NOMO-1 treated with dmso at 0.1 percent for 144 hours (cell line): Measurements from ENCODE around the gene STX12.

Experiments
- DNase-seq: peaks from one replicate; lab custom pipeline; 2025; ENCODE audit not compliant: unreplicated experiment; lab: John Stamatoyannopoulos, UW

Gene STX12

GRCh38 chr1:27772932-27773825 is at the start of gene STX12:
Gene STX12, plus strand, starts transcription at chr1:27773219. Its CDS starts 89 bp downstream, at chr1:27773308.
- DNase-seq = peak; percentile 90

- no peak for DNase-seq
Observed at GRCh38 chr1:27724961-27725373, 48.1 kb upstream of the STX12 start.

GRCh38 chr1:27725374-27726172 is 47.4 kb upstream of the STX12 start, which contains the start of gene FAM76A:
Gene FAM76A, plus strand, starts transcription at chr1:27725961. Its CDS starts 120 bp downstream, at chr1:27726081.
- DNase-seq = peak; percentile 98

- DNase-seq = no peak
Observed at GRCh38 chr1:27726173-27727044, 46.6 kb upstream of the STX12 start.

DNA sequence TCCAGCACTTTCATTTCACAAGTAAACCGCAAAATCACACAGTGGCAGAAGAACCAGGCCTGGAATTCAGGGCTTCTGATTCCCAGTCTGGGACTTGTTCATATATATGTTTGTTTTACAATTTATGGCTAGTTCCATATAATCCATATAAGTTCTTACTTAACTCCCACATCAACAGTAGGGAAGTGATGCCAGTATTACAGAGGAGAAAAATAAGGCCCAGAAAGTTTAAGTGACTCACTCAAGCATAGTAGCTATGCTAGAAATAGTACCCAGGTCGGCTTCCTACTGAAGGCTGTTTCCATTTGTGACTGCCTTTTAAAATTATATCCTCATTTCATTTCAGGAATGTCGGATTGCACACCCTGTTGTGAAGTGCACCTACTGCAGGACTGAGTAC is 45.9 kb upstream of the STX12 start:
- no peak for DNase-seq

DNA sequence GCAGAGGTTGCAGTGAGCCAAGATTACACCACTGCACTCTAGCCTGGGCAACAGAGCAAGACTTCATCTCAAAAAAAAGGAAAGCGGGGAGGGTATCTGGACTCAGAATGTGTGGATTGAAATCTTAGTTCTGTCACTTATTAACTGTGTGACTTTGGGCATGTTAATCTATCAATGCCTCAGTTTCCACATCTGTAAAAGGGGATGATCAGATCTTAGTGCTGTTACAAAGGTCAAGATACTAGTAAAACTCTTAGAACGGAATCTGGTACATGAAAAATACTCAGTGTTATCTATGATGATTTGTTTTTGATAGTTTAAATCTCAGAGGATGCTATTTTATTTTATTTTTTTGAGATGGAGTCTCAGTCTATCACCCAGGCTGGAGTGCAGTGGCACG is 36.8 kb upstream of the STX12 start:
- DNase-seq = no peak

- no peak for DNase-seq
Observed at GRCh38 chr1:27741121-27741520, 31.9 kb upstream of the STX12 start.

DNA sequence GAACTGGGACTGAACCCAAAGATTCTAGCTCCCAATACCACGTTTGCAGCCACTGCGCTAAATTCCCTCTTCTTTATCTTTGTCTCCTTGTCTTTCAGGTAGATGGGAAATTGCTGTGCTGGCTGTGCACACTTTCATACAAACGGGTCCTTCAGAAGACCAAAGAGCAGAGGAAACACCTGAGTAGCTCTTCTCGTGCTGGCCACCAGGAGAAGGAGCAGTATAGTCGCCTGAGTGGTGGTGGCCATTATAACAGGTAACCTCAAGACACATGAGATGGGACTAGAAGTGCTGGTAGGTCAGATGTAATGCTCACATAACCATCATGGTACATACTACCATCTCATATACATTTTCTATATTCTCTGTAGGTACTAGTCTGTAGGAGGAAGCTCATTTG is 28.5 kb upstream of the STX12 start:
- no peak for DNase-seq

GRCh38 chr1:27745466-27745865 is 27.6 kb upstream of the STX12 start:
- DNase-seq = no peak

- no peak for DNase-seq
Observed at GRCh38 chr1:27752360-27752759, 20.7 kb upstream of the STX12 start.

- no peak for DNase-seq
Observed at GRCh38 chr1:27755286-27755685, 17.7 kb upstream of the STX12 start.

DNA sequence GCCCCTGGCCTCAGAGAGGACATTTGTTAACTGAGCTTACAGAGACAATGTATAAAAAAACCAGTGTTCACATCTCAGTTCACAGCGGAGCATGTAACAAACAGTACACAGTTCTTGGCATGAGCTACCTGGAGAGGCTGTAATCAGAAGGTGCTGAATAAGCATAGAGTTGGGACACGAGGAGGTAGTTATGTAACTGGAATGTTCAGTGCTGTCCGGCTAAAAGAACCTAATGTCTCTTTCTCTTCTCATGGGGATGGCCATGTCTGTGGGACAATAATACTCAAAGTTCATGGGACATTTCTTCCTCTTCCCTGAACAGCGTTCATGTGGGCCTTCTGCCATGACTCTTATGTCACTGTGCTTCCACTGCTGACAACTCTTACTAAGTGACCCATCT is 17.2 kb upstream of the STX12 start:
- DNase-seq = no peak

DNA sequence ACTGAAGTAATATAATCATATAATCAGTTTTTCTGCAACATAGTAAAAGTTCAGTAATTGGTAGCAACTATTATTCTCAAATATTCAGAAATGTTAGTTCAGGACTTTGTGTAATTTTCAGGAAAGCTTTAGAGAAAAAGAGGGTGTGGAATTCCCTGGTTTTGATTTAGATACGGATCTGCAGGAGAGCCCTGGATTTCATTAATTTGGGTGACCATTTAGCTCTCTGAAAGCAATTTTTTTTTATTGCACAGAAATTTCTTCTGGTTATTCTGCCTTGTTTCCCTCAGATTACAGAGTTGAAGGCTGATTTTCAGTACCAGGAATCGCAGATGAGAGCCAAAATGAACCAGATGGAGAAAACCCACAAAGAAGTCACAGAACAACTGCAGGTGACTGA is 13.8 kb upstream of the STX12 start:
- DNase-seq = no peak

- no peak for DNase-seq
Observed at GRCh38 chr1:27760426-27760825, 12.6 kb upstream of the STX12 start.

DNA sequence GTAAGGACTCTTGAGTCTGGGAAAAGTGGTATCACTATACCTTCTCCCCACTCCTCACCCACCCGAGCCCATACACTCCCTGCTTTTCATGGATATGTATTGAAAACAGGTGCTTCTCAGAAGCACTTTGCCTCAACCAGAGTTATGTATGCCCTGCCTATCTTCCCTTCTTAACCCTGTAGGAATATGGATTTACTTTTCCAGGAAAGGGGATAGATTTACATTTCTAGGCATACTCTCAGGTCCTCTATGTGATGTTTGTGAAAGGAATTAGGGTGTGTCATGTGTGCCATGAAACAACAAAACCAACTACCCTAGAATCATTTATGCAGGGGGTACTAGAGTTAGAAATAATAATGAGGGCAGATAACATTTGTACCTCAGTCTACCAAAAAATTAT is 11.0 kb upstream of the STX12 start:
- no peak for DNase-seq

- DNase-seq = no peak
Observed at GRCh38 chr1:27763358-27763757, 9.7 kb upstream of the STX12 start.

DNA sequence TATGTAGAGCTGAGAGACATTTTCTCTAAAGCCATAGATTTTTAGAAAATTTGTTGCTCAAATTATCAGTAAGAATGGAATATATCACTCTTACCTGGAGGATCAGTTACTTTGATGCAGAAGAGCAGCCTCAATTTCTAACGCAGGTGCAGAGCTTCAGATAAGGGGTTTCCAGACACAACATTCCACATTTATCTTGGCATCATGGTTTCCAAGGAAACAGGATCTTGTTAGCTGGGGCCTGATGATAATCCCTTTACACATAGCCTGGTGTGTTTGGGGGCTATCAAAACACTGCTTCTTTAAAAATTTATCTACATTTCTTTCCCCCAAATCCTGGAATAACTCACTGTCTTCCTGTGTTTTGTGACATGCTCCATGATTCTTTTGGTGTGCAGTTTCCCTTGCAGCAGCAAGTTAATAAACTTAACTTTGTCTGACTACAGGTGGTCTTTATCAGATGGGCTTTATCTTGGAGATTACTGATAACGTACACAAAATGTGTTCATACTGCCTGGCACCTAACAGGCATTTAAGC is 2.7 kb upstream of the STX12 start:
- DNase-seq = no peak

DNA sequence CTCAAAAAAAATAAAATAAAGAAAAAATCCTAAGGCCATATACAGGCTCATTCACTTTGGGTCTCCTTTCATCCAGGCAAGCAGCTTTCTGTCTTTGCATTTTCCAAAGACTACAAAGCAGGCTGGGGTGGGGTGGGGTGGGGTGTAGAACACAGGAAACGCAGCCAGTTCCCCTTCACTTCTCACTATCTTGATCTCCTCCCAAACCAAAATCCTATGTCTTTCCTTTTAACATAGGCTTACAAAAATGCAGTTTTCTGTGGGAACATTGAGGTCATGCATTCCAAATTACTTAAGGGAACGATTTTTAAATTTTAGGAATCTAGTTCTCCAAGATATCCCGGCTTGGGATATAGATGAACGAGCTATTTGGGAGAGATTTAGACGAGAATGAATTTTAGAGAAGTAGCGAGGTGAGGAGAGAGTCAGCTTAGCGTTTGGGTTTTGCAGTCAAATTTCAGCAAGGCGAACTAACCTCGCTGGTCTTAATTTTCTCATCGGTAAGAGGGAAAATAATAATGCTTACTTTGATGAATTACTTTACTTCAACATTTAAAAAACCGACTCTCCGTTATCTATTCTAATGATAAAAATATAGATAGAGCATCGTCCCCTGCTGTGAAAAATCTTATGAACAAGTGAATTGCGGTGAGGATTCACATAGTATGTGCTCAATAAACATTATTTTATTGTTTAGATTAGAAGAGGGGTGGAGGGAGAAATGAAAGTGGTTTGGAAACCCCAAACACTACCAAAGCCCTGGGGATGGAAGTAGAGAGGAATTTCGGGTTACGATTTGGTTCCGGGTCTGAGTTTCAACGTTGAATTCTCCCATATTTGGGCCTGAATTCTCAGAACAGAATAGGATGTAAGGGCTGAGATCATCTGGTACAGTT is 735 bp upstream of the STX12 start:
- DNase-seq = no peak

- DNase-seq = peak; percentile 44
Observed at GRCh38 chr1:27773826-27774445, 917 bp downstream of the STX12 start.
